ENCODE data around the gene PIK3C3. TPM values are rescaled to one million over a fixed set of nuclear protein-coding genes. Genes with fewer than 3 reads are reported as not detected.
A peak's percentile ranks its signal among the peaks of the same experiment; 100 is the strongest.

PIK3C3 gene
- total RNA-seq, result 18.5 and 26.8 TPM in 2 replicates

- DNase-seq (ENCODE audit: low read depth in 2 of 2), result peak; percentile 98 to 99
Measured at GRCh38 chr18:41954827-41955613, at the start of gene PIK3C3. Gene PIK3C3 (plus strand): TSS chr18:41955234. CDS start chr18:41955292, 58 bp downstream.

GRCh38 chr18:41905786-41906527 lies 49.1 kb upstream of the PIK3C3 start:
- no peak for DNase-seq (ENCODE audit: low read depth in 2 of 2)

DNA sequence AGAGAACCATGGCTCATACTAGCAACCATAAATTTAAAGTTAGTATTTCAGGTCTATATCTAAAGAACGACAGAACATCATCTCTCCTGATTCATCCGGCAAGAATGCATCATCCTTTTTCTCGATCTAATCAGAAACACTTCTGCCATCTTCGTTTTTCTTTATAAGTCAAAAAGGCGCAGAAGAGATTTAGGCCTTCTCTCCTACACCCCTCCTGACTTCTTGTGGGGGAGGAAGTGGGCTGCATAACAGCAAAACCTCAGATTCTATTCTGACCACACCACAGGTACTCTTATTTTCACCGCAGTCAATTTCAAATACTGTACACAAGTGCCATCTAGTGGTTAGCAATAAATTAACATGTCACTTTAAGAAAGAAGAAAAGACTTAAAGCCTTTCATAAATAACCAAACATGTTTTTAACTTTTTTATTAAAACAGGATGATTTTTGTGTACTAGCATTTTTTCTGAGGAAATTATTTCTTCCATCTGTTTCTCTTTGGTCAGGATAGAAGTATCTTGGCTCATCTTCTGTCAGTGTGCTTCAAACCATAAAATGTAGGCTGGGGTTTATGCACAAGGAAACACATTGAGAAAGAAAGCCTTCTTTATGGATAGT lies 48.4 kb upstream of the PIK3C3 start:
- DNase-seq (ENCODE audit: low read depth in 2 of 2), result peak; percentile 43 to 47

GRCh38 chr18:41917181-41917580 lies 37.9 kb upstream of the PIK3C3 start:
- DNase-seq (ENCODE audit: low read depth in 2 of 2), result no peak

DNA sequence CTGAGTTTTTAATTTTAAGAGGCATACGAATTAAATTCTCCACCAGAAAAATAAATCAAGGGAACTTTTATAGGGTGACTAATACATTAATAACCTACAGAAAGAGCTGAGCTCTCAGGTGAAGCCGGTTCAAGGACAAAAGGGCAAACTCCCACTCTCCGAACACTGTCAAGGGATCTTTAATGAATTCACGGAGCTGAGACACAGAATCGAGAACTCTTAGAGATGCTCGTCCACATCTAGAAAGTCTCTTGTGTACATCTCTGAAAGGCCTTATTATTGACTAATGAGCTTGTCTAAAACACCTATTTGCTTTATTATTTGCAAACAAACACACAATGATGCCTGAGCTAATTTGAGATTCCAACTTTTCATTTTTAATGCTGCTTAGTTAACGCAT lies 33.3 kb upstream of the PIK3C3 start:
- no peak for DNase-seq (ENCODE audit: low read depth in 2 of 2)

- DNase-seq (ENCODE audit: low read depth in 2 of 2), result no peak
Measured at GRCh38 chr18:41922176-41922575, 32.9 kb upstream of the PIK3C3 start.

- no peak for DNase-seq (ENCODE audit: low read depth in 2 of 2)
Measured at GRCh38 chr18:41922841-41923240, 32.2 kb upstream of the PIK3C3 start.

GRCh38 chr18:41923446-41923845 lies 31.6 kb upstream of the PIK3C3 start:
- DNase-seq (ENCODE audit: low read depth in 2 of 2), result no peak

DNA sequence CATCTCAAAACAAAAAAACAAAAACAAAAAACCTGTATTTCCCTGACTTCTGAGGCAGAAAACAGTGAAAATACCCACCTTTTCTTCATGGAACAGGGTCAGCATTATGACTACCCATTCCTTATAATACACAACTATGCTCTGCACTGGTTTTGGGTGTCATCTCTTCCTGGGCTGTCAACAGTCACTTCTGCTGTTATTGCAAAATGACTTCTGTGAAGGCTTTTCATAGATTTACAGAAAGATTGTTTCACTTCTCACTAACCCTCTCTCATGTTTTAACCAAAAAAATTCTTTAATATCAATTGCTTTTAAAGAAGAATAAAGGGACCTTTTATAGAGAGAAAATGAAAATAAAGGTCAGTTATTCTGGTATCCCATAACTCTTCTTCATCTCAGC lies 26.5 kb upstream of the PIK3C3 start:
- no peak for DNase-seq (ENCODE audit: low read depth in 2 of 2)

- DNase-seq (ENCODE audit: low read depth in 2 of 2), result no peak
Measured at GRCh38 chr18:41932899-41933298, 22.1 kb upstream of the PIK3C3 start.

- DNase-seq (ENCODE audit: low read depth in 2 of 2), result no peak
Measured at GRCh38 chr18:41933778-41934177, 21.3 kb upstream of the PIK3C3 start.

DNA sequence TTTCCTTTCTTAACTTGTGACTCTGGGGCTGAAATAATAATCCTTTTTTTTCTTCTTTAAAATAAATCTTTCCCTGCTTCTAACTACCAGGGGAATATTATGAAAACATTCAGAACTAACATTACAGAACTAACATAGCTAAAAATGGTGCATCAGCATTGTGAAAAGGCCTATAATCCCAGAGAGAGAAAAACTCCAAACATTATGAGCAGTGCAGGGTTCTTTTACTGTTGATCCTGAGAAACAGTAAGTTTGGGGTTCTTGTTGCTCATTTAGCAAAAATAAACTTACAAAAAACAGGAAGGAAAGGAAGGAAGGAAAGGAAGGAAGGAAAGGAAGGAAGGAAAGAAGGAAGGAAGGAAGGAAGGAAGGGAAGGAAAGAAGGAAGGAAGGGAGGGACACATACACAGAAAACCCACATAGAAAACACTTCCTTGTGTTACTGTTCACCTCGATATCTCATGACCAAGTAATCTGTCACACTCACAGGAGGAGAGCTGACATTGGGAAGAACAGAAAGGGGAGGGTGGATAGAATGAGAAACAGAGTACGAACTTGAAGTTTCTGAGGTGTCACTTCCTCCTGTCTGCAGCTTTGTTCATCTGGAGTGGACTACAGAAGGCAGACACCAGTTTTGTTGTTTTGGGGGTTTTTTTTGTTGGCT lies 18.4 kb upstream of the PIK3C3 start:
- no peak for DNase-seq (ENCODE audit: low read depth in 2 of 2)

- peak in 1 of 2 donors; percentile 63 for DNase-seq (ENCODE audit: low read depth in 2 of 2)
Measured at GRCh38 chr18:41938445-41938844, 16.6 kb upstream of the PIK3C3 start.

GRCh38 chr18:41939326-41939725 lies 15.7 kb upstream of the PIK3C3 start:
- DNase-seq (ENCODE audit: low read depth in 2 of 2), result peak in 1 of 2 donors; percentile 4

DNA sequence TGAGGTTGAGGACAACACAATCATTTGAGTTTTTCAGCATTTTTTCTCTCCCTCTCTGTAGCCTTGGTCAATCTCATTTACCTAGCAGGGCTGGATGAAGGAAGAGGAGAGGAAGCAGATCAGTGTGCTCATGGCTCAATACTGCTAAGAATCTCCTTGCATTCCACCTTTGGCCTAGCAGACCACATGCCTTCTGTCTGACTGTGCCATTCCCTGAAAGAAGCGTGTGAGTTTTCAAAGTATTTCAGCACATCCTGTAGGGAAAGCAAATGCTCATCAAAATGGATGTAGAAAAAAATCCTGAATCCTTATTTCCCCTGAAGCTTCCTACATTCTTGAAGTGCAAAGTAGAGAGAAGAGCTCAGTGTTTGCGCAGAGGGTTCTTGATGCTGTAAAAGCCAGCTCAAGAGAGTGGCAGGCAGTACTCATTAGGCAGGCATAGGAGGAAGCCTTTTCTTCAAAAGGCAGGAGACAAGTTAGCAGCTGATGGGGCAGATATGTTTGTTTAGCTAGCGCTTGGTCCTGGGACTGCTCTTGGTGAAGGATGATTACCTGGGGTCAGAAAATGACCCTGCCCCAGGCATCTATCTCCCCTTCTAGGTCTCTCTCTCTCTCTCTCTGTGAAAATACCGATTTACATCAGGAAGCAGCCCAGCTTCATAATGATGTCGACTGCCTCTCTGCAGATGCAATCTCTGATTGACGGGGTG lies 14.4 kb upstream of the PIK3C3 start:
- peak in 1 of 2 donors; percentile 62 for DNase-seq (ENCODE audit: low read depth in 2 of 2)

DNA sequence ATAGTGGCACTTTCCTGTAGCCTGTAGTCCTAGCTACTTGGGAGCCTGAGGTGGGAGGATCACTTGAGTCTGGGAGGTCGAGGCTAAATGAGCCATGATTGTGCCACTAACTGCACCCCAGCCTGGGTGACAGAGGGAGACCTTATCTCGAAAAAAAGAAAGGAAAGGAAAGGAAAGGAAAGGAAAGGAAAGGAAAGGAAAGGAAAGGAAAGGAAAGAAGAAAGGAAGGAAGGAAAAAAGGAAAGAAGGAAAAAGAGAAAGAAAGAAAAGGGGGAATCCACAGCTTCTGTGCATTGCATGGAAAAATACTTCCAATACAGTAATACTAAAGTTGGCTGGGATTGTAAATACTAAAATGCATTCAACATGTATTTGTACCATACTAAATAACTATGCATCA lies 12.8 kb upstream of the PIK3C3 start:
- DNase-seq (ENCODE audit: low read depth in 2 of 2), result no peak

GRCh38 chr18:41948544-41949110 lies 6.4 kb upstream of the PIK3C3 start:
- DNase-seq (ENCODE audit: low read depth in 2 of 2), result no peak

GRCh38 chr18:41949206-41949920 lies 5.7 kb upstream of the PIK3C3 start:
- no peak for DNase-seq (ENCODE audit: low read depth in 2 of 2)

DNA sequence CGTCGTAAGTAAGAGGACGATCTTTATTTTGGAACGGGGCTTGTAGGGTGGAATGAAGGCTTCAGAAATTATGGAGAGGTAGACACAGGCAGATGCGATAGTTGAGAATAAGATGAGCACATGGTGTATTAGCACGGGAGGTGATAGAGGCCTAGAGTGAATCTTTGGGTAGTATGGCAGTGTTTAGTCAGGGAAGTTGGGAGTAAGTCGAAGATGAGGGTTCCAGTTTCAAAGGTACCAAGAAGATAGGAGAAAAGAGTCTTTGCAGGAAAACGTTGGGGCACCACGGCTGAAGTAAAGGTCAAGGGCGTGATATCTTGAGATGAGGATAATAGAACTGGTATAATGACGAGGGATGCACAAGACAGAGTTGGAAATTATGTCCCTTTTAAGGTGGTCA lies 654 bp downstream of the PIK3C3 start:
- DNase-seq (ENCODE audit: low read depth in 2 of 2), result peak; percentile 20 to 28

GRCh38 chr18:41959045-41959444 lies 4.0 kb downstream of the PIK3C3 start:
- DNase-seq (ENCODE audit: low read depth in 2 of 2), result no peak
